H1 (cell line): Measurements from ENCODE around the gene SLC43A1. TPM values are rescaled to one million over a fixed set of nuclear protein-coding genes. Genes with fewer than 3 reads are reported as not detected.

ENCODE experiments used
- CTCF ChIA-PET: fragments of 300-600 bp; sonication (Branson Sonifier 250); formaldehyde crosslinking; loops from one replicate; lab custom pipeline; 2021; ENCODE audit not compliant: partially characterized antibody; lab: Charles Lee
- POLR2A ChIA-PET: fragments of 300-600 bp; sonication (Branson Sonifier 250); formaldehyde crosslinking; loops from one replicate; lab custom pipeline; 2021; ENCODE audit warnings: inconsistent platforms; ENCODE audit not compliant: partially characterized antibody; lab: Charles Lee
- DNase-seq, 2 experiments: peaks; one replicate each; pipeline versions ENCODE4 v3.0.0 to v3.0.0-alpha.2; 2010 to 2022; ENCODE audit warnings: low spot score in 2 of 2, low read depth in 1 of 2, mixed read lengths in 1 of 2
- FAIRE-seq: peaks from 2 replicates; lab custom pipeline; 2011; peaks lifted over from hg19 to GRCh38; lab: Jason Lieb, UNC
- H2AFZ ChIP-seq: 2 replicates; pipeline ENCODE4 v1.8.1; 2012; ENCODE audit warnings: low read length, inconsistent platforms
- H2AK5ac ChIP-seq: 2 replicates; pipeline ENCODE4 v1.6.1; 2013; ENCODE audit warnings: low read depth, low read length
- H2BK120ac ChIP-seq: replicated peaks from 2 replicates; pipeline ENCODE3; 2013; ENCODE audit warnings: low read depth, low read length, inconsistent platforms
- H2BK12ac ChIP-seq: 2 replicates; pipeline ENCODE4 v1.6.1; 2013; ENCODE audit warnings: low read depth, low read length
- H2BK15ac ChIP-seq: 2 replicates; pipeline ENCODE4 v1.6.1; 2013; ENCODE audit warnings: low read length
- H2BK20ac ChIP-seq: 2 replicates; pipeline ENCODE4 v1.6.1; 2013; ENCODE audit warnings: low read length
- H2BK5ac ChIP-seq: 2 replicates; pipeline ENCODE4 v1.6.1; 2013; ENCODE audit warnings: low read depth, low read length
- H3K14ac ChIP-seq: 2 replicates; pipeline ENCODE4 v1.6.1; 2013; ENCODE audit warnings: inconsistent platforms; ENCODE audit not compliant: insufficient read length
- H3K18ac ChIP-seq: 2 replicates; pipeline ENCODE4 v1.6.1; 2013; ENCODE audit warnings: low read length; ENCODE audit errors: extremely low read depth
- H3K23ac ChIP-seq: 2 replicates; pipeline ENCODE4 v1.6.1; 2013; ENCODE audit warnings: inconsistent platforms; ENCODE audit not compliant: insufficient read length
- H3K23me2 ChIP-seq: 2 replicates; pipeline ENCODE4 v1.6.1; 2013; ENCODE audit warnings: low read depth, low read length
- H3K27ac ChIP-seq: 2 replicates; pipeline ENCODE4 v1.6.1; 2011; ENCODE audit warnings: low read depth, low read length, inconsistent platforms
- H3K27me3 ChIP-seq, 4 experiments: replicated peaks in 1 of 4; 1 replicate in 1 of 4; 2 replicates in 3 of 4; pipeline versions ENCODE4 v1.6.1 to v1.8.1; 2011 to 2013; ENCODE audit warnings: low read length in 3 of 4, mild to moderate bottlenecking in 3 of 4, inconsistent platforms in 2 of 4, mixed read lengths in 2 of 4, moderate library complexity in 1 of 4; ENCODE audit not compliant: control insufficient read depth in 3 of 4, insufficient read depth in 3 of 4; ENCODE audit errors: extremely low read depth in 1 of 4
- H3K36me3 ChIP-seq, 4 experiments: 2 replicates each; pipeline versions ENCODE4 v1.6.1 to v1.8.1; 2011 to 2013; ENCODE audit warnings: mild to moderate bottlenecking in 4 of 4, low read length in 3 of 4, moderate library complexity in 2 of 4, control low read depth in 1 of 4, inconsistent platforms in 1 of 4; ENCODE audit not compliant: insufficient read depth in 4 of 4, control insufficient read depth in 2 of 4
- H3K4ac ChIP-seq: replicated peaks from 2 replicates; pipeline ENCODE3; 2013; ENCODE audit warnings: low read length, low read depth, mixed read lengths, inconsistent platforms; ENCODE audit not compliant: insufficient read length
- H3K4me1 ChIP-seq, 4 experiments: replicated peaks in 1 of 4; 1 replicate in 1 of 4; 2 replicates in 3 of 4; pipeline versions ENCODE4 v1.6.1 to v1.8.1; 2011 to 2013; ENCODE audit warnings: low read length in 3 of 4, inconsistent platforms in 2 of 4, mixed read lengths in 1 of 4; ENCODE audit not compliant: insufficient read depth in 4 of 4, control insufficient read depth in 3 of 4
- H3K4me2 ChIP-seq, 2 experiments: 2 replicates each; pipeline versions ENCODE4 v1.6.1 to v1.8.1; 2011 to 2013; ENCODE audit warnings: low read depth in 2 of 2, low read length in 2 of 2, control low read depth in 1 of 2, inconsistent platforms in 1 of 2, mild to moderate bottlenecking in 1 of 2; ENCODE audit not compliant: insufficient read depth in 1 of 2
- H3K4me3 ChIP-seq, 4 experiments: fragments of 200-600, 300-600 bp in 1 of 4; sonication (generic), shearing (Covaris generic), sonication (Bioruptor Twin) in 1 of 4; 2 replicates each; pipeline versions ENCODE4 v1.5.1 to v1.8.1; 2011 to 2016; ENCODE audit warnings: low read length in 4 of 4, low read depth in 3 of 4, control low read depth in 2 of 4, inconsistent platforms in 2 of 4, mild to moderate bottlenecking in 2 of 4, mixed read lengths in 1 of 4, moderate library complexity in 1 of 4; ENCODE audit not compliant: insufficient read depth in 2 of 4; ENCODE audit errors: extremely low read depth in 1 of 4
- H3K56ac ChIP-seq: replicated peaks from 2 replicates; pipeline ENCODE3; 2013; ENCODE audit warnings: low read depth, mild to moderate bottlenecking, mixed read lengths, low read length, inconsistent platforms; ENCODE audit not compliant: insufficient read length
- H3K79me1 ChIP-seq: 2 replicates; pipeline ENCODE4 v1.6.1; 2013; ENCODE audit warnings: low read depth, low read length, control low read depth
- H3K79me2 ChIP-seq, 2 experiments: 2 replicates each; pipeline versions ENCODE4 v1.6.1 to v1.8.1; 2012 to 2013; ENCODE audit warnings: low read length in 2 of 2, mild to moderate bottlenecking in 2 of 2, inconsistent platforms in 1 of 2; ENCODE audit not compliant: insufficient read depth in 2 of 2, control insufficient read depth in 1 of 2
- H3K9ac ChIP-seq, 4 experiments: replicated peaks in 1 of 4; 1 replicate in 1 of 4; 2 replicates in 3 of 4; pipeline versions ENCODE4 v1.6.1 to v1.8.1; 2011 to 2013; ENCODE audit warnings: low read depth in 3 of 4, low read length in 3 of 4, control low read depth in 2 of 4, mild to moderate bottlenecking in 2 of 4, moderate library complexity in 2 of 4, inconsistent platforms in 1 of 4; ENCODE audit errors: extremely low read depth in 1 of 4
- H3K9me3 ChIP-seq, 2 experiments: 2 replicates each; pipeline versions ENCODE4 v1.6.1 to v1.8.1; 2012 to 2013; ENCODE audit warnings: mild to moderate bottlenecking in 2 of 2, moderate library complexity in 2 of 2, control low read depth in 1 of 2, inconsistent platforms in 1 of 2, low read depth in 1 of 2, low read length in 1 of 2, mixed read lengths in 1 of 2; ENCODE audit not compliant: insufficient read depth in 2 of 2
- H4K20me1 ChIP-seq, 2 experiments: replicated peaks in 1 of 2; 2 replicates each; pipeline versions ENCODE3 to v1.8.1; 2011 to 2013; ENCODE audit warnings: inconsistent platforms in 2 of 2, low read length in 2 of 2, mild to moderate bottlenecking in 1 of 2; ENCODE audit not compliant: insufficient read depth in 2 of 2, control insufficient read depth in 1 of 2
- H4K5ac ChIP-seq: 2 replicates; pipeline ENCODE4 v1.6.1; 2013; ENCODE audit warnings: low read length, low read depth, mixed read lengths, inconsistent platforms; ENCODE audit not compliant: insufficient read length
- H4K8ac ChIP-seq: 2 replicates; pipeline ENCODE4 v1.8.0; 2013; ENCODE audit warnings: mild to moderate bottlenecking, moderate library complexity, low read length, inconsistent platforms; ENCODE audit not compliant: insufficient read depth; ENCODE audit errors: extremely low read depth
- H4K91ac ChIP-seq: replicated peaks from 2 replicates; pipeline ENCODE3; 2013; ENCODE audit warnings: low read length, mixed read lengths, inconsistent platforms; ENCODE audit not compliant: insufficient read length
- EGR1 ChIP-seq: IDR thresholded peaks from 2 replicates; pipeline ENCODE4 v1.6.1; 2011; ENCODE audit warnings: low read depth, low read length, borderline replicate concordance
- EP300 ChIP-seq, 2 experiments: IDR thresholded peaks; 1 replicate in 1 of 2; 2 replicates in 1 of 2; pipeline ENCODE4 v1.6.1; 2011 to 2012; ENCODE audit warnings: low read depth in 2 of 2, low read length in 2 of 2, mild to moderate bottlenecking in 2 of 2, borderline replicate concordance in 1 of 2, inconsistent platforms in 1 of 2, moderate library complexity in 1 of 2
- EZH2 ChIP-seq: fragments of 200-600 bp; sonication (generic); IDR thresholded peaks from 2 replicates; pipeline ENCODE4 v1.7.1; 2012; ENCODE audit warnings: low read depth, mild to moderate bottlenecking, moderate library complexity, low read length, inconsistent platforms; ENCODE audit not compliant: severe bottlenecking
- HDAC2 ChIP-seq, 2 experiments: fragments of 300-600 bp in 1 of 2; sonication (generic) in 1 of 2; IDR thresholded peaks; 2 replicates each; pipeline ENCODE4 v1.6.1; 2011 to 2012; ENCODE audit warnings: low read depth in 2 of 2, low read length in 2 of 2, mild to moderate bottlenecking in 2 of 2, moderate library complexity in 2 of 2, borderline replicate concordance in 1 of 2, inconsistent platforms in 1 of 2
- POLR2A ChIP-seq, 2 experiments: IDR thresholded peaks; 1 replicate in 1 of 2; 2 replicates in 1 of 2; pipeline ENCODE4 v1.6.1; 2011; ENCODE audit warnings: low read depth in 2 of 2, low read length in 2 of 2, mild to moderate bottlenecking in 2 of 2; ENCODE audit errors: control extremely low read depth in 1 of 2
- SUZ12 ChIP-seq: fragments of 200-600 bp; sonication (generic); IDR thresholded peaks from 2 replicates; pipeline ENCODE4 v1.6.1; 2012; ENCODE audit warnings: mild to moderate bottlenecking, inconsistent platforms, low read length, moderate library complexity, mixed read lengths
- WGBS, 2 experiments: shearing (Covaris generic) in 1 of 2; methylation state at CpG; one replicate each; pipeline versions ENCODE4 v1.1.6 to v1.1.7; 2013 to 2015; ENCODE audit warnings: low lambda C conversion rate in 2 of 2, mixed read lengths in 2 of 2, inconsistent platforms in 1 of 2, low coverage in 1 of 2, missing lambda C conversion rate in 1 of 2; ENCODE audit not compliant: insufficient replicate concordance in 2 of 2, insufficient coverage in 1 of 2, insufficient read length in 1 of 2; ENCODE audit errors: extremely low coverage in 1 of 2, missing lambda C conversion rate in 1 of 2; 5-methylcytosine and 5-hydroxymethylcytosine counted together
- polyA plus RNA-seq, 7 experiments: library from polyadenylated mRNA; depleted of rRNA in 3 of 7; stranded (reverse) in 5 of 7; unstranded in 2 of 7; fragments of >200 nt in 5 of 7; fragments of 200-250 nt in 2 of 7; gene quantifications; 1 replicate in 5 of 7; 2 replicates in 1 of 7; 4 replicates in 1 of 7; pipeline versions ENCODE4 v1.2.1 to v1.2.3, GENCODE V29; 2011 to 2013; ENCODE audit warnings: missing spikeins in 2 of 7, mixed read lengths in 2 of 7
- total RNA-seq: library from RNA; stranded (reverse); fragmentation: NEBNext Ultra II Directional; extraction: Animal tissue kit (Norgen Biotek cat#: 25700); gene quantifications from 2 replicates; pipeline ENCODE4 v1.2.1, GENCODE V29; 2021

Gene SLC43A1
- total and polyA plus RNA-seq, 2 of the 8 experiments (the other 6 are each of a cell fraction or from before 2014, with no cell fraction given), result 34.5 to 58.0 TPM

DNA sequence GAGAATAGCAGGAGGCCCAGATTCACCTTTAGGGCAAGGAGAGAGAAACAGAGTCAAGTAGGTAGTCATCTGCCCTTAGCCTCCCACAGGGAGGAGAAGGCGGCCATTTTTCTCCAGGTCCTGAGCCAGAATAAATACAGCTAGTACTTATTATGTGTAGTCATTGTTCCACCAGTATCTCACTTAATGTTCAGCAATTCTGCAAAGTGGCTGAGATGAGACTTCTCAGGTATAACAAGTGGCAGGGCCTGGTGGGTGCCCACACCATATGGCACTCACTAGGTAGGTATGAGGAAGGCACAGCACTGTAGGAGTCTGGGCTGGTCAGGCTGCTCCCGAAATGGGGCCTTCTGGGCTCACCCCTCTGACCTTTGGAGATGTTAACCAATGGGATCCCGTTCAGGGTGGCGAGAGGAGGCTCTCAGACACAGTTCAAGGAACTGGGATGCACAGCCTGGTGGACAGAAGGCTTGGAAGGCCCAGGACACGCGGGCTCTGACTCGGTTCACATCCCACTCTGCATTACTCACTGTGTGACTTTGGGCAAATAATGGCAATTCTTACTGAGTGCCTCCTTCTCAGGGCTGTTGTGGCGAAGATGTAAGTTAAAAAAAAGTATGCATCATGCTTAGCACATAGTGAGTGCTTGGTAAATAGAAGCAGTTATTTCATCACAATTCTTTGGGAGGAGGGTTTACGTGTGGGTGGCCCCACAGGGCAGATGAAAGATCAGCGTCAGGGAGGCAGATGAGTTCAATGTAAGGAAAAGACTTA, 30.1 kb downstream of the SLC43A1 start:
- Histone ChIP-seq H2AK5ac (no peak overlapping the region), H3K4me1 (peaks cover 0 to 12% (median 3%) of the 10 kb centered on the region in 4 experiments; a peak in 6 of 7 replicates), H3K27ac (no peak overlapping the region), H3K4ac (no peak overlapping the region), H3K18ac (no peak overlapping the region), H3K56ac (no peak overlapping the region), H3K36me3 (peaks cover 0 to 9% (median 1%) of the 10 kb centered on the region in 4 experiments; a peak in 3 of 8 replicates), H4K5ac (no peak overlapping the region), H4K8ac (no peak overlapping the region), H2BK20ac (no peak overlapping the region), H4K20me1 (peaks cover 0 to 2% of the 10 kb centered on the region in 2 experiments), H3K9ac (no peak overlapping the region), H2BK5ac (no peak overlapping the region), H3K4me2 (no peak overlapping the region), H2BK120ac (no peak overlapping the region), H3K9me3 (no peaks in the 10 kb centered on the region), H3K27me3 (peaks cover 0 to 13% (median 10%) of the 10 kb centered on the region in 4 experiments; a peak in 5 of 7 replicates), H3K4me3 (no peak overlapping the region), H4K91ac (no peak overlapping the region), H3K23me2 (peaks cover 8% of the 10 kb centered on the region; the same call in 1 of the 2 replicates), H2BK12ac (no peak overlapping the region), H3K14ac (no peak overlapping the region), H2BK15ac (no peak overlapping the region), H3K23ac (no peak overlapping the region), H3K79me1 (no peaks in the 10 kb centered on the region), H2AFZ (no peak overlapping the region), H3K79me2 (no peaks in the 10 kb centered on the region)
- WGBS, 2 experiments, result 94% methylated on average over 10 of the region's 10 CpGs; no CpG with 5 or more reads in 1 of the 2 experiments
- ChIA-PET CTCF (interaction anchor here (1.6 to 33.7 kb wide), 4 partner anchors 8 to 40 kb away, joined by 6 to 1146 read pairs (median 322); partner anchors contain the start of genes RTN4RL2, SLC43A1, SMTNL1 and TIMM10), POLR2A (interaction anchor here (0.6 to 11.2 kb wide), 6 partner anchors 9 to 154 kb away, joined by 3 to 141 read pairs (median 4); partner anchors contain the start of genes RTN4RL2 and SLC43A1)
- DNase-seq, result no peak
- no peak for FAIRE-seq
- TF ChIP-seq POLR2A (IDR thresholded peaks at IDR 0.05; ENCODE audit: control extremely low read depth in 1 of 2, low read depth in 2 of 2, low read length in 2 of 2) (no peak), EZH2 (no peak), HDAC2 (IDR thresholded peaks at IDR 0.05; ENCODE audit: borderline replicate concordance in 1 of 2, low read depth in 2 of 2, low read length in 2 of 2) (no peak), EGR1 (no peak), EP300 (IDR thresholded peaks at IDR 0.05; ENCODE audit: borderline replicate concordance in 1 of 2, low read depth in 2 of 2, low read length in 2 of 2) (no peak), SUZ12 (no peak)
